OCI-LY1 (cell line): Measurements from ENCODE around the gene PCBP2.

Experiments used
- H2AFZ ChIP-seq: fragments of 200-600 bp; sonication (generic), shearing (Covaris generic); 2 replicates; pipeline ENCODE4 v1.6.0; 2014; ENCODE audit warnings: antibody characterized with exemption, mild to moderate bottlenecking, low read length
- H3F3A ChIP-seq: fragments of 200-600 bp; sonication (generic), shearing (Covaris generic); 2 replicates; pipeline ENCODE4 v1.6.0; 2014; ENCODE audit warnings: mild to moderate bottlenecking, antibody characterized with exemption, low read length, moderate library complexity; ENCODE audit not compliant: insufficient read depth
- H3K27ac ChIP-seq: fragments of 200-600 bp; sonication (generic); 2 replicates; pipeline ENCODE4 v1.5.1; 2014; ENCODE audit warnings: low read length, mixed run types, mild to moderate bottlenecking, low read depth; ENCODE audit not compliant: poor library complexity, severe bottlenecking
- H3K27me3 ChIP-seq: fragments of 200-600 bp; sonication (generic); 2 replicates; pipeline ENCODE4 v1.6.0; 2014; ENCODE audit warnings: antibody characterized with exemption, mild to moderate bottlenecking, low read length, moderate library complexity; ENCODE audit not compliant: insufficient read depth
- H3K36me3 ChIP-seq: fragments of 200-600 bp; sonication (generic); 2 replicates; pipeline ENCODE4 v1.6.1; 2014; ENCODE audit warnings: mild to moderate bottlenecking, antibody characterized with exemption, low read length, moderate library complexity, mixed read lengths; ENCODE audit not compliant: insufficient read depth
- H3K4me1 ChIP-seq: fragments of 200-600 bp; sonication (generic); 2 replicates; pipeline ENCODE4 v1.5.1; 2014; ENCODE audit warnings: mild to moderate bottlenecking, low read length, moderate library complexity; ENCODE audit not compliant: insufficient read depth, severe bottlenecking
- H3K4me2 ChIP-seq: fragments of 200-600 bp; sonication (generic), shearing (Covaris generic); 2 replicates; pipeline ENCODE4 v1.6.1; 2014; ENCODE audit warnings: low read length
- H3K4me3 ChIP-seq: fragments of 200-600 bp; sonication (generic); 2 replicates; pipeline ENCODE4 v1.5.1; 2014; ENCODE audit warnings: low read length, low read depth, mild to moderate bottlenecking, mixed read lengths; ENCODE audit not compliant: poor library complexity, severe bottlenecking
- H3K79me2 ChIP-seq: fragments of 200-600 bp; shearing (Covaris generic); 2 replicates; pipeline ENCODE4 v1.6.1; 2016; ENCODE audit warnings: mixed run types, low read length, mixed read lengths; ENCODE audit not compliant: insufficient read depth
- H3K9ac ChIP-seq: fragments of 200-600 bp; sonication (generic), shearing (Covaris generic); 2 replicates; pipeline ENCODE4 v1.6.1; 2014; ENCODE audit warnings: mild to moderate bottlenecking, low read length, mixed read lengths
- H3K9me2 ChIP-seq: fragments of 200-600 bp; sonication (generic), shearing (Covaris generic); 2 replicates; pipeline ENCODE4 v1.6.1; 2014; ENCODE audit warnings: low read depth, mild to moderate bottlenecking, low read length, mixed read lengths
- H3K9me3 ChIP-seq: fragments of 200-600 bp; shearing (Covaris generic); 2 replicates; pipeline ENCODE4 v1.6.1; 2014; ENCODE audit warnings: low read length, mixed read lengths
- H4K20me1 ChIP-seq: fragments of 200-600 bp; sonication (generic), shearing (Covaris generic); 2 replicates; pipeline ENCODE4 v1.6.0; 2016; ENCODE audit warnings: mild to moderate bottlenecking, low read length; ENCODE audit not compliant: insufficient read depth
- CTCF ChIP-seq: fragments of 200-600 bp; sonication (generic), shearing (Covaris generic); IDR thresholded peaks from 2 replicates; pipeline ENCODE4 v1.5.1; 2017; ENCODE audit warnings: mild to moderate bottlenecking, antibody characterized with exemption, low read length, moderate library complexity, mixed read lengths
- EZH2 ChIP-seq: fragments of 200-600 bp; sonication (generic), shearing (Covaris generic); IDR thresholded peaks from 2 replicates; pipeline ENCODE4 v1.8.0; 2017; ENCODE audit warnings: borderline replicate concordance, mixed run types, mild to moderate bottlenecking, antibody characterized with exemption, low read length, moderate library complexity, mixed read lengths

PCBP2 gene

DNA sequence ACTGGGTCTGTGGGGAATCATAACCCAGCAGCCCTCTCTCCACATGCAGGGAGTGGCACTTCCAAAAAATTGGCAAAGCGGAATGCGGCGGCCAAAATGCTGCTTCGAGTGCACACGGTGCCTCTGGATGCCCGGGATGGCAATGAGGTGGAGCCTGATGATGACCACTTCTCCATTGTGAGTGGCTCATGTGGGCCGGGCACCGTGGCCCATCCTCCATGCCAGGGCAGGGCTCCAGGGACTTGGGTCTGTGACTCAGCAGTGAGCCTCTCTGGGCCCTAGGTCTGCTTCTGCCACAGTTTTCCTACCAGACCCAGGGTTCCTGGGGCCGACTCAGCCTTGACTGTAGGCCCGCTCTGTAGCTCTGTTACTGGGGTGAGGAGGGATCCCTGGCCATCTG, 53.2 kb downstream of the PCBP2 start:
- peaks cover 33% of the 10 kb centered on the region; the same call in 1 of the 2 replicates for H3K36me3 ChIP-seq
- H3K4me2 ChIP-seq: no peak overlapping the region

DNA sequence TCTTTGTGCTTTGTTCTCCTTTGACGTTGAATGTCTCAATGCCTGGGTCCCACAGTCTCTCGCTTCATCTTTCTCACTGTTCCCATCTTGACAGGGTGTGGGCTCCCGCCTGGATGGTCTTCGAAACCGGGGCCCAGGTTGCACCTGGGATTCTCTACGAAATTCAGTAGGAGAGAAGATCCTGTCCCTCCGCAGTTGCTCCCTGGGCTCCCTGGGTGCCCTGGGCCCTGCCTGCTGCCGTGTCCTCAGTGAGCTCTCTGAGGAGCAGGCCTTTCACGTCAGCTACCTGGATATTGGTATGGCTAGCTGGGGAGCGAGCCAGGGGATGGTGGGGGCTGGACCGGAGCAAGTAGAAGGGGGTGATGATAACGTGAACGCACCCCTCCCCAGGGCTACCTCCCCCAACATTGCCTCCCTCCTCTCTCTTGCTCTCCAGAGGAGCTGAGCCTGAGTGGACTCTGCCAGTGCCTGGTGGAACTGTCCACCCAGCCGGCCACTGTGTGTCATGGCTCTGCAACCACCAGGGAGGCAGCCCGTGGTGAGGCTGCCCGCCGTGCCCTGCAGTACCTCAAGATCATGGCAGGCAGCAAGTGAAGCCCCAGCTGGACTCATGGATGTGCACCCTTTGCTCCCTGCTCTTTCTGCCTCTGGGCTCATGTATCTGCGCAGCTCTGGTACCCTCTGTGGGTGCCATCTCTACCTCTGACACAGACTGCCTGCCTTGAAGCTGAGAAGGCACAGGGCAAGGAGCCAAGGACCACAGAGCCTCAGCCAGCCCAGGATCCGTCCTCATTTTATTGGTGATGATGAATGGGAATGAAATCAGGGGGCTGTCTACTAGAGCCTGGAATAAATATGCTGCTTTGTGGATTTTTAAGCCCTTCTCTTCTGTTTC, 53.9 kb downstream of the PCBP2 start:
- H3K9me2 ChIP-seq: no peaks in the 10 kb centered on the region
- H3K27me3 ChIP-seq: no peaks in the 10 kb centered on the region
- no peak overlapping the region for H3K9ac ChIP-seq
- peaks cover 7% of the 10 kb centered on the region; the same call in 1 of the 2 replicates for H3K79me2 ChIP-seq
- H3K27ac ChIP-seq: no peak overlapping the region
- TF ChIP-seq CTCF (no peak), EZH2 (no peak)
- no peaks in the 10 kb centered on the region for H3K9me3 ChIP-seq
- H3K4me1 ChIP-seq: peaks cover 15% of the 10 kb centered on the region
- no peak overlapping the region for H3K4me3 ChIP-seq
- no peak overlapping the region for H2AFZ ChIP-seq
- no peaks in the 10 kb centered on the region for H3F3A ChIP-seq
- no peak overlapping the region for H3K4me2 ChIP-seq
- no peaks in the 10 kb centered on the region for H4K20me1 ChIP-seq
- H3K36me3 ChIP-seq: peaks cover 38% of the 10 kb centered on the region; the same call in 1 of the 2 replicates

More for the DNA sequence above, 53.2 kb downstream of the PCBP2 start:
- Histone ChIP-seq H4K20me1 (no peaks in the 10 kb centered on the region), H3K9me3 (no peaks in the 10 kb centered on the region), H3F3A (no peaks in the 10 kb centered on the region), H3K9me2 (no peaks in the 10 kb centered on the region), H2AFZ (no peak overlapping the region), H3K4me1 (peaks cover 19% of the 10 kb centered on the region), H3K27ac (no peak overlapping the region), H3K4me3 (no peak overlapping the region), H3K27me3 (no peaks in the 10 kb centered on the region), H3K79me2 (peaks cover 7% of the 10 kb centered on the region; the same call in 1 of the 2 replicates), H3K9ac (no peak overlapping the region)
- TF ChIP-seq CTCF (no peak), EZH2 (no peak)

DNA sequence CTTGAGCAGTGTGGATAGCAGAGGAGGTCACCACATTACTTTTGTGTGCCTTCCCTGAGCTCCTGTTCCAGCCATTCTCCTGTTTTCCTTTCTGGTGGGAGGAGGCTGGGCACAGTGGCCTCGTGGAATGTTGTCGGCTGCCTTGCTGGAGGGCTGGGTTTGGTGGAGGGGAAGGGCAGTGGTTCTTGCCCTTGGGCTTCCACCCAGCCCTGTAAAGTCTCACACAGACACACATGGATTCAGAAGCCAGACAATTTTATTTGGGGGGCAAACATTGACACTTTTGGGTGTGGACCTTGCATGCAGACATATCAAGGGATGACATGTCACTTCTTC, 54.5 kb downstream of the PCBP2 start:
- no peak overlapping the region for H3K27ac ChIP-seq

More for the DNA sequence above, 54.5 kb downstream of the PCBP2 start:
- no peaks in the 10 kb centered on the region for H3F3A ChIP-seq
- H4K20me1 ChIP-seq: no peaks in the 10 kb centered on the region
- H3K79me2 ChIP-seq: peaks cover 7% of the 10 kb centered on the region; the same call in 1 of the 2 replicates
- H3K9ac ChIP-seq: no peak overlapping the region
- no peaks in the 10 kb centered on the region for H3K27me3 ChIP-seq
- H3K9me3 ChIP-seq: no peaks in the 10 kb centered on the region
- TF ChIP-seq CTCF (no peak), EZH2 (no peak)
- no peak overlapping the region for H3K4me2 ChIP-seq
- H3K36me3 ChIP-seq: peaks cover 40% of the 10 kb centered on the region; the same call in 1 of the 2 replicates
- H3K4me3 ChIP-seq: no peak overlapping the region
- peaks cover 15% of the 10 kb centered on the region for H3K4me1 ChIP-seq
- no peaks in the 10 kb centered on the region for H3K9me2 ChIP-seq
- H2AFZ ChIP-seq: no peak overlapping the region
